GM18517 (cell line): ENCODE measurements around the gene PTPN7.

Experiments
- ATAC-seq: cut with Tn5 transposase; IDR thresholded peaks from one replicate; pipeline ENCODE4 v1.9.1; 2021; ENCODE audit warnings: mild to moderate bottlenecking, moderate library complexity; ENCODE audit not compliant: unreplicated experiment

Gene PTPN7

DNA sequence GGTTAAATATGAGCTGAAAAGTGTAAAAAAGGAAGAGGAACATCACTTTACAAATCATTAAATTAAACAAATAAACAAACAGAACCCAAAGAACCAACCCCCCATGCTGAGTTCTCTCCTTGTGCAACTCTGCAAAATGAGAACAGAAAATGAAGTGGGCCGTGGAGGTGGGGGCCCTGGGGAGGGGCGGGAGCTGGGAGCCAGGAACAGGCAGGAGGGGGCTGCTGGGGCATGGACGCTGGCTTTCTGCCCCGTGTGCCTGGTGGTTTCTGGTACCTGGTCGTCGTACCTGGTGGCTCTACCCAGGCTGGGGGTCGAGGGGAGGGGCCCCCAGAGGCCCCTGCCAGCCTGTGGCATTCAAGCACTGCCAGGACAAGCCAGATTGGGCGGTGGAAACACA, 26.9 kb downstream of the PTPN7 start:
- ATAC-seq = no peak

DNA sequence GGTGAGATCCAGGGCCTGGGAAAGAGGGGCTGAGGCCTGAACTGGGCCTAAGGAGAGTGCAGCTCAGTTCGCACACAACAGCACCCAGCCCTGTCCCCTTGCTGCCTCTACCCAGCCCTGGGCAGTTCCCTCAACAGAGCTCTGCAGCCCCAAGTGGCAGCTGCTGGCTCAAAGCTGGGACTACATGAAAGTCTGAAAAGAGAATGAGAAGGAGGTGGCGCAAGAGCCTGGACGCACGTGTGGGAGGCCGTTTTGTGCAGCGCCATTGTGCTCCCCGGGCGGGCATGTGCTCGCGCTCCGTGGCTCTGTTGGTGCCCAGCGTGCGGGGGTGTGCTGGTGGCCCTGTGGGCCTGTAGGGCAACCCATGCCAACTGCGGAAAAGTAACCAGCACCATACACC, 27.4 kb downstream of the PTPN7 start:
- ATAC-seq = no peak

DNA sequence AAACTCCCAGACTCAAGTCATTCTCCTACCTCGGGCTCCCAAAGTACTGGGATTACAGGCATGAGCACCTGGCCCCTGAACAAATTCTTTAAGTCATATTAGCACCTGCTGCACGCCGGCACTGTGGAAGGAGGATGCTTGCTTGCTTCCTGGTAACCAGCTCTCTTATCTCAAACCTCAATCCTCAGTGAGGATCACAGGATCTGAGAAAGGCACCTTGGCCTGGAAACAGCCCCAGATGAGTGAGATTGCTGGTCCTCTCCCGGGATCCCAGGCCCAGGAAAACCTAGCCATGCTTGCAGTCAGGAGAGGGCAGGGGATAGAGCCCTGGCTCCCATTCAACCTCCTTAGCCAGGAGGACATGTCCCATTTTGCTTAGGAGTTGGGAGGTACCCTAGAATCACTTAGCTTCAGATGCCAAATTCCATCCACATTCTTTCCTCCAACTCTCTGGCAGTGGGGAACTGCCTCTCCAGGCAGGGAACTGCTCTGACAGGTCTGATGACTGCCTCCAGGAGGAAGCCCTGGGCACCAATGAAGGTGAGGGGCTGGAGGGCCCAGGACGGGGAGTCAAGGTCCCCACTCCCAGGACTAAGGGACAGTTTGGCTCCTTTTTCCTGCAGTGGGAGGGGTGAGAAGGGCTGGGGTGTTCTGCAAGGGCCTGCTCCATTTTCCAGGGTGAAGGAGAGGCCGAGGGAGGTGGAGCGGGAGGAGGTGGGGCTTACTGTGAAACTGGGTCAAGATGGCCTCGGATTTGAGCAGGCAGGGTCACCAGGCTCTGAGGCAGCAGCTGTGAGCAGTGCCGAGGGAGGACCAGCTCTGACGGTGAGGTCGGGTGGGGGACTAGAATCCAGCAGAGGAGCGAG, 28.2 kb downstream of the PTPN7 start:
- ATAC-seq = no peak

- no peak for ATAC-seq
Observed at GRCh38 chr1:202130816-202131522, 29.4 kb downstream of the PTPN7 start.

DNA sequence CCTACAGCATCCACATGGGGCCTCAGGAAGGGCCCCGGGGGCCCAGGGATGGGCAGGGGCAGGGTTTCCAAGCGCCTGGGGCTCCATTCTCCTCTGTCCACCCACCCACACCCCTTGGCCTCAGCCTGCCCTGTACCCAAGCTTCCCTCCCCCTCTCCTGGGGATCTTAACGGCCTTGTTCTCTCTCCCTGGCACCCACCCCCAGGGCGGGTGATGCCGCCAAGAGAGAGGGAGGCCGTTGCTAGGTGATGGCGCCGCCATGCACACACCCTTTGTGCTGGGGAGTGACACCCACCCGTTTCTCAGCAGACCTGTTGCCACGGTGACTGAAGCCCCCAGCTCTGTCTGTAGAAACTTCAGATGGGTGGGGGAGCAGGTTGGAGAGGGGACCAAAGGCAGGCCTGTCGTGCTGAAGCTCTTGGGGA, 30.1 kb downstream of the PTPN7 start:
- no peak for ATAC-seq

DNA sequence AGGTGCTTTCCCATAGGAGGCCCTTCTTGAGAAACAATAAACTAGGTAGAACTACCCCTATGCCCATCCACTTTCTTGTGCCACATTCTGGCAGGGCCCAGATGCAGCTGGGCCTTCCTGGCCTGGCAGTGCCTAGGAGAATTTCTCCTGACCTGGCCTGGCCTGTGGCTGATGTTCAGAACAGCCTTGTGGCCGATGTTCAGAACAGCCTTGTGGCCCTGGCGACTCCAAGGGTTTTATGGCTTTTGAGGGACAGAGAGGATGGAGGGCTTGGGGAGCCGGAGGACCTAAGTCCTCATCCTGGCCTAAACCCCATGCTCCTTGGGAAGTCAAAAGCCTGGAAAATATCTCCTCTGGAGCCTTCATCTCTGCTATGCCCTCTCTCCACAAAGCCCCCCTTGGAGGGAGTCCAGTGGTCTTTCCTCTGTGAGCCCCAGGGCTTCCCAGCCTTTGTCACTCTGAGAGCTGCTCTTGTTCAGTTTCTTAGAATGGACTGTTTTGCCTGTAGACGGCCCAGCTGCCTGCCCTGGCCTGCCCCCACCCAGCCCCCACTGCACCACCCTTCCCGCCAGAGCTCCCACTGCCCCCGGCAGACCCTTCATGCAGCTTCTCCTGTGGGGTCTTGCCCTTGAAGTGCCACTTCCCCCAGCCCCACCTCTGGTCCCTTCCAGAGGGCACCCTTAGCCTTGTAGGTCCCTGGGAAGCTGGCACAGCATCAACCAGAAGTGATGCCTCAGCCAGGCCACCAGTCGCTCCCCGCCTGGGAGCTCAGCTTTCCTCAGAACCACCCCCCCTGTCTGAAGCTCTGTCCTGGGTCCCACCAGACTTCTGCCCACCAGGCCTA, 30.7 kb downstream of the PTPN7 start:
- ATAC-seq = no peak

DNA sequence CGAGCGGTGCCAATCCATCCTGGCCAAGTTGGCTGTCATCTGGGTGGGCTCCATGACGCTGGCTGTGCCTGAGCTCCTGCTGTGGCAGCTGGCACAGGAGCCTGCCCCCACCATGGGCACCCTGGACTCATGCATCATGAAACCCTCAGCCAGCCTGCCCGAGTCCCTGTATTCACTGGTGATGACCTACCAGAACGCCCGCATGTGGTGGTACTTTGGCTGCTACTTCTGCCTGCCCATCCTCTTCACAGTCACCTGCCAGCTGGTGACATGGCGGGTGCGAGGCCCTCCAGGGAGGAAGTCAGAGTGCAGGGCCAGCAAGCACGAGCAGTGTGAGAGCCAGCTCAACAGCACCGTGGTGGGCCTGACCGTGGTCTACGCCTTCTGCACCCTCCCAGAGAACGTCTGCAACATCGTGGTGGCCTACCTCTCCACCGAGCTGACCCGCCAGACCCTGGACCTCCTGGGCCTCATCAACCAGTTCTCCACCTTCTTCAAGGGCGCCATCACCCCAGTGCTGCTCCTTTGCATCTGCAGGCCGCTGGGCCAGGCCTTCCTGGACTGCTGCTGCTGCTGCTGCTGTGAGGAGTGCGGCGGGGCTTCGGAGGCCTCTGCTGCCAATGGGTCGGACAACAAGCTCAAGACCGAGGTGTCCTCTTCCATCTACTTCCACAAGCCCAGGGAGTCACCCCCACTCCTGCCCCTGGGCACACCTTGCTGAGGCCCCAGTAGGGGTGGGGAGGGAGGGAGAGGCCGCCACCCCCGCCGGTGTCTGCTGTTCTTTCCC, 32.4 kb downstream of the PTPN7 start:
- ATAC-seq = no peak

- no peak for ATAC-seq
Observed at GRCh38 chr1:202127061-202127460, 33.3 kb downstream of the PTPN7 start.

DNA sequence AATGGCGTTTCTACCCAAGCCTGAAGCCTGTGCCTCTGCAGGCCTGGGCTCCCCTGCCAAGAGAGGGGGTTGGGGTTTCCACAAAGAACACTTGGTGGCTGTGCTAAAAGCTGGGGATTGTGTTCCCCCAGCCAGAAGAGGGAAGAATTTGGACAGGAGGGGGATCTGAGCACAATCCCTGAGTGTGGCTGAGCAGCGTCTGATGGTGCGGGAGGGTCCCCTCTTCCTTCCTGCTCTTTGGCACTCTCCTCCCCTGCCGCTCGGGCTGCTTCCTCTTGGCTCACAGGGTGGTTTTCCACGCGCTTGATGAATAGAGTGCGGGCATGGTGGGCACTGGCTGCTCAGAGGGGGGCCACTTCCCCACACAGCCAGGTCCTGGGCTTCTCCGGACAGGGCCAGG, 34.0 kb downstream of the PTPN7 start:
- no peak for ATAC-seq

DNA sequence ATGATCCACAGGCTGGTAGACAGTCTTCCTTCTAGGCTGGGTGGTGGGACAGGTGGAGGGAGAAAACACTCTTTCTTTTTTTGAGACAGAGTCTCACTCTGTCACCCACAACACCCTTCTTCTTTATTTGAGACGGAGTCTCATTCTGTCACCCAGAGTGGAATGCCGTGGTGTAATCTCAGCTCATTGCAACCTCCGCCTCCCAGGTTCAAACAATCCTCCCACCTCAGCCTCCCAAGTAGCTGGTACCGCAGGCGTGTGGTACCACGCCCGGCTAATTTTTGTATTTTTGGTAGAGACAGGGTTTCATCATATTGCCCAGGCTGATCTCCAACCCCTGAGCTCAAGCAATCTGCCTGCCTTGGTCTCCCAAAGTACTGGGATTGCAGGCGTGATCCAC, 34.8 kb downstream of the PTPN7 start:
- ATAC-seq = no peak

- ATAC-seq = no peak
Observed at GRCh38 chr1:202124142-202124541, 36.3 kb downstream of the PTPN7 start.

DNA sequence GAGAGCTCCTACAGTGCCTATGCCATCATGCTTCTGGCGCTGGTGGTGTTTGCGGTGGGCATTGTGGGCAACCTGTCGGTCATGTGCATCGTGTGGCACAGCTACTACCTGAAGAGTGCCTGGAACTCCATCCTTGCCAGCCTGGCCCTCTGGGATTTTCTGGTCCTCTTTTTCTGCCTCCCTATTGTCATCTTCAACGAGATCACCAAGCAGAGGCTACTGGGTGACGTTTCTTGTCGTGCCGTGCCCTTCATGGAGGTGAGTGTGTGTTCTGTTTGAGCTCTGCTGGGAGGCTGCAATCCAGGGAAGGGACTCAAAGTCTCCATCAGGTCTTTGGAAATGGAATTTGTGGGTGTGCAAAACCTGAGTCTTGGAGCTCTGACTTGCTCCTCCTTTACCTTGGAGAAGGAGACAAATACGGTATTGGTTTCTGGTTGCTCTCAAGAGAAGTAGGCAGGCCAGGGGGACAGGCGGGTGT, 37.0 kb downstream of the PTPN7 start:
- no peak for ATAC-seq

GRCh38 chr1:202122639-202123335, 37.6 kb downstream of the PTPN7 start, which contains the start of gene GPR37L1:
TSS of gene GPR37L1 (plus strand) at chr1:202122917. CDS start at chr1:202122964, 47 bp downstream.
- ATAC-seq = no peak

GRCh38 chr1:202121006-202121405, 39.4 kb downstream of the PTPN7 start:
- no peak for ATAC-seq

DNA sequence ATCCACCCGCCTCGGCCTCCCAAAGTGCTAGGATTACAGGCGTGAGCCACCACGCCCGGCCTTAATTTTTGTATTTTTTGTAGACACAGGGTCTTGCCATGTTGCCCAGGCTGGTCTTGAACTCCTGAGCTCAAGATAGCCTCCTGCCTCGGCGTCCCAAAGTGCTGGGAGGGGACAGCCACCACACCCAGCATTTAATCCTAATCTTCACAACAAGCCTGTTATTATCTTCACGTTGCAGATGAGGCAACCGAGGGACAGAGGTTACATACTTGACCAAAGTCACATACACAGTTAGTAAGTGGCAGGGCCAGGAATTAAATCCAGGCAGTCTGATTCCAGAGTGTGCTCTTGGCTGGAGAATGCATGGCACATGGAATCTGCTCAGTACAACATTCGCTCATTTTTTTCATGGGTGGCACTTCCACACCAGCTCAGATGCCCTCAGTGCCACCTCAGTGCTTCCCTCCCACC, 42.5 kb downstream of the PTPN7 start:
- ATAC-seq = no peak

DNA sequence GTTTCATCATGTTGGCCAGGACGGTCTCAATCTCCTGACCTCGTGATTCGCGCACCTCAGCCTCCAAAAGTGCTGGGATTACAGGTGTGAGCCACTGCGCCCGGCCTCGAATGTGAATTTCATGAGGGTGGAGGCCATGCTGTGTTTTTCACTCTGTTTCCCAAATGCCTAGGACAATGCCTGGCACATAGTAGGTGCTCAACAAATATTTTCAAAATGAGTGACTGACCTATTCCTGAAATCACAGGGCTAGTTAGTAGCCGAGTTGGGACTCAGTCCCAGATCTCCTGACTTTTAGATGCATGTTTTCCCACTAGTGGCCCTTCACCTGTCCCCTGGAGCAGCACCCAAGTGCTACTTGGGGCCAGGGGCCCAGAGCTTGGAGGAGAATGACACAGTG, 44.1 kb downstream of the PTPN7 start:
- no peak for ATAC-seq

- ATAC-seq = no peak
Observed at GRCh38 chr1:202113690-202114300, 46.6 kb downstream of the PTPN7 start.

- ATAC-seq = no peak
Observed at GRCh38 chr1:202112859-202113689, 47.3 kb downstream of the PTPN7 start.
